ENCODE results near the gene ACAT1.
"Not testable (repeated sequence)": the region's sequence is repeated elsewhere in the genome, so short reads cannot be mapped to it uniquely, and the experiment has no call there.

Gene ACAT1

GRCh38 chr11:108147150-108147549 lies 25.8 kb downstream of the ACAT1 start:
- no peak for DNase-seq (ENCODE audit: low read depth)

GRCh38 chr11:108148556-108148955 lies 27.2 kb downstream of the ACAT1 start:
- DNase-seq (ENCODE audit: low read depth): no peak

- DNase-seq (ENCODE audit: low read depth): no peak
These were observed 33.2 kb downstream of the ACAT1 start for GRCh38 chr11:108154591-108154990.

DNA sequence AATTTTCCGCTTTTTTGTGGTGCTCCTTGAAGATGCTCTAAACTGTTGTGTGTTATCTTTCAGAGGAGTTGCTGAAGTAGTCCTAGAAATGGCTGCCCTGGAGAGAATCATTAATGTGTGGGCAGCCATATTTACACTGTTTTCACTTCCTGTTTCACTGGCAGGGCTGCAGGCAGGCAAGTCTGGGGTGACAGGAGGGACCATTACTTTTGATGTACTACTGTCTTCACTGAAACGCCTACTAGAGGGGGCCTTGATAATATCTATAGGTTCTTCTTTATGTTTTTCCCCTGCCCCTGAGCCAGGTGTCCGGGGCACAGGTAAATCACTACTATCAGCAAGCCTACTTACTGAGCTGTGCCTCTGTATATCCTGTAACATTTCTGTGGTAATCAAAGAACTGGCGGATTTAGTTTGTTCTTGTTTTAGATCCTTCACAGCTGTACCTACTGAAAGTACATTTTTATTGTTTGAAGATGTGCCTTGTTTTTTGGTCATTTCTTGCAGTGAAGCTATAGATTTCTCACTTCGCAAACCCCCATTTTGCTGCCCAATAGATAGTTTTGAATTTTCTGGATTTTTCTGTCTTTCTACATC lies 39.7 kb downstream of the ACAT1 start:
- DNase-seq (ENCODE audit: low read depth): no peak

GRCh38 chr11:108162878-108163277 lies 41.5 kb downstream of the ACAT1 start:
- DNase-seq (ENCODE audit: low read depth): not testable (repeated sequence)

DNA sequence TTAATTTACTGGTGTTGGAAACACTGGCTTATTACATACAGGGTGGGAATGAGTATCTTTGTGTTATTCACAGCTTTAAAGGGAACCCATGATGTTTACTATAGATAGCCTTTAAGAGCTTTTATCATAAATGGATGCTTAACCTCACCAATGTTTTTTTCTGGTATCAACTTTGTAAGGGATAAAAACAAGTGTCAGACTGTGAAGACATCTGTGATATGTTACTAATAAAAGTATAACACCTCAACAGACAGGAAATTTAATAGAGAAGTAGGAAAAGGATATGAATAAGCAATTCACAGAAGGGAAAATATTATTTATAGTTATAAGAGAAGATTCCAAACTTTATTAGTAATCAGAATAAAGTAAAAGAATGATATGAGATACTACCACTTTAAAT lies 46.3 kb downstream of the ACAT1 start:
- no peak for DNase-seq (ENCODE audit: low read depth)

- DNase-seq (ENCODE audit: low read depth): no peak
These were observed 48.8 kb downstream of the ACAT1 start for GRCh38 chr11:108170184-108170583.

- DNase-seq (ENCODE audit: low read depth): no peak
These were observed 56.2 kb downstream of the ACAT1 start for GRCh38 chr11:108177570-108177969.

GRCh38 chr11:108193725-108194124 lies 72.4 kb downstream of the ACAT1 start:
- no peak for DNase-seq (ENCODE audit: low read depth)

GRCh38 chr11:108196901-108197300 lies 75.5 kb downstream of the ACAT1 start:
- no peak for DNase-seq (ENCODE audit: low read depth)

All from T follicular helper cell (primary cell).